Keratinocyte (primary cell): ENCODE measurements around the gene EDC4. TPM values are rescaled to one million over a fixed set of nuclear protein-coding genes. Genes with fewer than 3 reads are reported as not detected.

ENCODE experiments used
- DNase-seq: peaks from one replicate; pipeline ENCODE4 v3.0.0-alpha.2; 2011; ENCODE audit warnings: low read depth, missing footprints, low spot score
- FAIRE-seq: peaks from 2 replicates; lab custom pipeline; 2011; peaks lifted over from hg19 to GRCh38; lab: Jason Lieb, UNC
- H2AFZ ChIP-seq: 2 replicates; pipeline ENCODE4 v1.6.0; 2012; ENCODE audit warnings: low read length, control low read depth, inconsistent platforms; ENCODE audit not compliant: control insufficient read depth
- H3K27ac ChIP-seq: 2 replicates; pipeline ENCODE4 v1.5.1; 2011; ENCODE audit warnings: low read length; ENCODE audit not compliant: control insufficient read depth, insufficient read depth
- H3K27me3 ChIP-seq: 3 replicates; pipeline ENCODE4 v1.6.0; 2011; ENCODE audit warnings: low read length; ENCODE audit not compliant: control insufficient read depth, insufficient read depth; ENCODE audit errors: extremely low read depth
- H3K36me3 ChIP-seq, 2 experiments: 2 replicates in 1 of 2; 3 replicates in 1 of 2; pipeline ENCODE4 v1.5.1; 2011; ENCODE audit warnings: low read length in 2 of 2, mild to moderate bottlenecking in 1 of 2; ENCODE audit not compliant: control insufficient read depth in 2 of 2, insufficient read depth in 2 of 2; ENCODE audit errors: extremely low read depth in 1 of 2
- H3K4me1 ChIP-seq: 3 replicates; pipeline ENCODE4 v1.5.1; 2011; ENCODE audit warnings: low read length; ENCODE audit not compliant: control insufficient read depth, insufficient read depth; ENCODE audit errors: extremely low read depth
- H3K4me2 ChIP-seq: 3 replicates; pipeline ENCODE4 v1.6.0; 2011; ENCODE audit warnings: low read depth, low read length; ENCODE audit not compliant: control insufficient read depth, insufficient read depth; ENCODE audit errors: extremely low read depth
- H3K4me3 ChIP-seq, 3 experiments: fragments of 200-600 bp in 1 of 3; sonication (generic) in 1 of 3; 2 replicates in 2 of 3; 3 replicates in 1 of 3; pipeline ENCODE4 v1.5.1; 2011 to 2016; ENCODE audit warnings: low read length in 3 of 3, mild to moderate bottlenecking in 3 of 3, control low read depth in 2 of 3, inconsistent platforms in 1 of 3, low read depth in 1 of 3, mixed read lengths in 1 of 3, mixed run types in 1 of 3, moderate library complexity in 1 of 3; ENCODE audit not compliant: control insufficient read depth in 2 of 3, insufficient read depth in 2 of 3; ENCODE audit errors: extremely low read depth in 1 of 3
- H3K79me2 ChIP-seq: 2 replicates; pipeline ENCODE4 v1.6.0; 2012; ENCODE audit warnings: low read length; ENCODE audit not compliant: control insufficient read depth, insufficient read depth
- H3K9ac ChIP-seq: 3 replicates; pipeline ENCODE4 v1.6.0; 2011; ENCODE audit warnings: low read length; ENCODE audit not compliant: control insufficient read depth, insufficient read depth; ENCODE audit errors: extremely low read depth
- H3K9me1 ChIP-seq: 3 replicates; pipeline ENCODE4 v1.6.0; 2011; ENCODE audit warnings: low read length; ENCODE audit not compliant: control insufficient read depth, insufficient read depth; ENCODE audit errors: extremely low read depth
- H3K9me3 ChIP-seq: 2 replicates; pipeline ENCODE4 v1.5.1; 2012; ENCODE audit warnings: low read depth, low read length; ENCODE audit not compliant: control insufficient read depth
- H4K20me1 ChIP-seq: 3 replicates; pipeline ENCODE4 v1.6.0; 2011; ENCODE audit warnings: low read length; ENCODE audit not compliant: control insufficient read depth, insufficient read depth; ENCODE audit errors: extremely low read depth
- CTCF ChIP-seq, 3 experiments: IDR thresholded peaks in 1 of 3; conservative IDR thresholded peaks in 1 of 3; optimal IDR thresholded peaks in 1 of 3; 2 replicates in 2 of 3; 3 replicates in 1 of 3; pipeline versions ENCODE3 to v1.5.1; 2011; ENCODE audit warnings: low read length in 3 of 3, mild to moderate bottlenecking in 3 of 3, moderate library complexity in 2 of 3, control low read depth in 1 of 3, inconsistent platforms in 1 of 3; ENCODE audit not compliant: insufficient read depth in 2 of 3; ENCODE audit errors: extremely low read depth in 1 of 3
- EZH2 ChIP-seq: IDR thresholded peaks from one replicate; pipeline ENCODE4 v1.6.1; 2012; ENCODE audit warnings: inconsistent platforms, mild to moderate bottlenecking, low read length, moderate library complexity
- dilution Hi-C: fragments of 300-500 bp; cut with MboI; formaldehyde crosslinking; loops from one replicate; pipeline ENCODE4 v1.7.0; 2020; ENCODE audit warnings: low sequenced_read_pairs; ENCODE audit not compliant: extremely low pct_ligation_motif_present
- polyA plus RNA-seq, 5 experiments: library from polyadenylated mRNA; depleted of rRNA in 3 of 5; stranded (reverse) in 3 of 5; stranded (forward) in 1 of 5; unstranded in 1 of 5; fragments of >200 nt; gene quantifications; 1 replicate in 1 of 5; 2 replicates in 3 of 5; 3 replicates in 1 of 5; pipeline versions ENCODE4 v1.2.1 to v1.2.3, GENCODE V29; 2011 to 2012; ENCODE audit warnings: missing spikeins in 2 of 5, low read depth in 1 of 5, low replicate concordance in 1 of 5

Gene EDC4
- polyA plus RNA-seq, 1 donor (not counting 4 experiments of a cell fraction or from before 2014, with no cell fraction given), result 16.7 TPM

- Histone ChIP-seq H3K9ac (peak overlapping the region; percentile 93), H3K4me3 (peak overlapping the region; percentile 57 to 88 (median 84)), H3K9me3 (no peaks in the 10 kb centered on the region), H3K4me2 (peak overlapping the region; percentile 99), H3K27me3 (no peaks in the 10 kb centered on the region), H3K36me3 (peaks cover 31% of the 10 kb centered on the region in 2 experiments), H3K27ac (peak overlapping the region; percentile 88), H2AFZ (peak overlapping the region; percentile 33), H4K20me1 (no peaks in the 10 kb centered on the region), H3K4me1 (peaks cover 14% of the 10 kb centered on the region), H3K9me1 (no peaks in the 10 kb centered on the region), H3K79me2 (peaks cover 8% of the 10 kb centered on the region)
- dilution Hi-C loops, result no loop called here
- TF ChIP-seq EZH2, result no peak
- no peak for TF ChIP-seq CTCF (optimal IDR thresholded peaks at IDR 0.05 in 1 of 3, IDR thresholded peaks at IDR 0.05 in 1 of 3, conservative IDR thresholded peaks at IDR 0.05 in 1 of 3; ENCODE audit: extremely low read depth in 1 of 3, insufficient read depth in 2 of 3, low read length in 3 of 3)
- no peak for FAIRE-seq
- DNase-seq, result no peak
Observed at GRCh38 chr16:67833030-67833414, 39.8 kb upstream of the EDC4 start.

GRCh38 chr16:67833415-67834241 is 39.2 kb upstream of the EDC4 start:
- peak overlapping the region; percentile 57 to 88 (median 84) for H3K4me3 ChIP-seq
- no peaks in the 10 kb centered on the region for H3K27me3 ChIP-seq
- DNase-seq (no peak), FAIRE-seq (peak; percentile 56)
- peaks cover 8% of the 10 kb centered on the region for H3K79me2 ChIP-seq
- H3K9me3 ChIP-seq, result no peaks in the 10 kb centered on the region
- H3K9ac ChIP-seq, result peak overlapping the region; percentile 93
- dilution Hi-C loops, result no loop called here
- no peak for TF ChIP-seq CTCF (optimal IDR thresholded peaks at IDR 0.05 in 1 of 3, IDR thresholded peaks at IDR 0.05 in 1 of 3, conservative IDR thresholded peaks at IDR 0.05 in 1 of 3; ENCODE audit: extremely low read depth in 1 of 3, insufficient read depth in 2 of 3, low read length in 3 of 3)
- TF ChIP-seq EZH2, result no peak
- H3K27ac ChIP-seq, result peak overlapping the region; percentile 88
- no peaks in the 10 kb centered on the region for H4K20me1 ChIP-seq
- peak overlapping the region; percentile 99 for H3K4me2 ChIP-seq
- peaks cover 14% of the 10 kb centered on the region for H3K4me1 ChIP-seq
- H3K36me3 ChIP-seq, result peaks cover 31% of the 10 kb centered on the region in 2 experiments
- peak overlapping the region; percentile 95 for H2AFZ ChIP-seq
- no peaks in the 10 kb centered on the region for H3K9me1 ChIP-seq
